GM19468 (cell line): ENCODE data around the gene TMIGD3.

ENCODE experiments used
- ATAC-seq: cut with Tn5 transposase; IDR thresholded peaks from one replicate; pipeline ENCODE4 v1.9.1; 2021; ENCODE audit warnings: mild to moderate bottlenecking, moderate library complexity, moderate number of reproducible peaks; ENCODE audit not compliant: unreplicated experiment; ENCODE audit errors: extremely low read depth

The TMIGD3 gene

GRCh38 chr1:111476761-111477309 is 26.6 kb downstream of the TMIGD3 start:
- ATAC-seq, result no peak

- ATAC-seq, result no peak
These were observed 27.2 kb downstream of the TMIGD3 start for GRCh38 chr1:111476214-111476613.

GRCh38 chr1:111475701-111476100 is 27.7 kb downstream of the TMIGD3 start:
- ATAC-seq, result no peak

- no peak for ATAC-seq
These were observed 28.9 kb downstream of the TMIGD3 start for GRCh38 chr1:111474521-111474920.

- ATAC-seq, result no peak
These were observed 29.3 kb downstream of the TMIGD3 start for GRCh38 chr1:111474106-111474505.

- no peak for ATAC-seq
These were observed 31.9 kb downstream of the TMIGD3 start for GRCh38 chr1:111471538-111471937.

- no peak for ATAC-seq
These were observed 32.4 kb downstream of the TMIGD3 start for GRCh38 chr1:111471012-111471411.

- ATAC-seq, result no peak
These were observed 32.8 kb downstream of the TMIGD3 start for GRCh38 chr1:111470596-111470995.

- no peak for ATAC-seq
These were observed 33.9 kb downstream of the TMIGD3 start for GRCh38 chr1:111469539-111469938.

GRCh38 chr1:111468717-111469100 is 34.7 kb downstream of the TMIGD3 start:
- ATAC-seq, result no peak

GRCh38 chr1:111467865-111468716 is 35.3 kb downstream of the TMIGD3 start:
- no peak for ATAC-seq

- ATAC-seq, result no peak
These were observed 37.0 kb downstream of the TMIGD3 start for GRCh38 chr1:111466480-111466879.

- ATAC-seq, result no peak
These were observed 37.7 kb downstream of the TMIGD3 start for GRCh38 chr1:111465754-111466153.

- no peak for ATAC-seq
These were observed 40.3 kb downstream of the TMIGD3 start for GRCh38 chr1:111463029-111463683.

GRCh38 chr1:111462370-111463028 is 40.9 kb downstream of the TMIGD3 start:
- ATAC-seq, result no peak

GRCh38 chr1:111461765-111462164 is 41.7 kb downstream of the TMIGD3 start:
- no peak for ATAC-seq

GRCh38 chr1:111455642-111456031 is 47.8 kb downstream of the TMIGD3 start:
- ATAC-seq, result no peak

- no peak for ATAC-seq
These were observed 48.4 kb downstream of the TMIGD3 start for GRCh38 chr1:111454859-111455641.

GRCh38 chr1:111453706-111454105 is 49.7 kb downstream of the TMIGD3 start:
- no peak for ATAC-seq

GRCh38 chr1:111452581-111452980 is 50.9 kb downstream of the TMIGD3 start:
- no peak for ATAC-seq
